ENCODE measurements around the gene LENG1. TPM values are rescaled to one million over a fixed set of nuclear protein-coding genes. Genes with fewer than 3 reads are reported as not detected.

The LENG1 gene
- total and polyA plus RNA-seq, 9 of the 15 experiments (the other 6 are each of a cell fraction or from before 2014, with no cell fraction given): 0.30 to 10.5 (median 4.7) TPM

GRCh38 chr19:54107876-54108490 is 51.5 kb downstream of the LENG1 start:
- Histone ChIP-seq H3K4me3 (no peak overlapping the region), H3K9ac (ENCODE audit: insufficient read depth in 1 of 2, low read depth in 2 of 2, low read length in 2 of 2) (no peak overlapping the region), H3K4me1 (replicated peaks in 1 of 2; ENCODE audit: control insufficient read depth in 2 of 2, insufficient read depth in 2 of 2, low read length in 2 of 2) (peaks cover 0 to 22% of the 10 kb centered on the region in 2 experiments; a peak in 3 of 5 replicates), H3K9me3 (replicated peaks; ENCODE audit: control insufficient read depth, insufficient read depth, low read depth, low read length) (no peaks in the 10 kb centered on the region), H2AFZ (ENCODE audit: low read depth, low read length) (no peak overlapping the region), H3K4me2 (ENCODE audit: insufficient read depth, low read length) (no peak overlapping the region), H3K79me2 (ENCODE audit: control insufficient read depth, insufficient read depth, low read length) (peaks cover 20% of the 10 kb centered on the region), H3K27me3 (ENCODE audit: control insufficient read depth in 2 of 2, insufficient read depth in 2 of 2, low read length in 2 of 2) (no peaks in the 10 kb centered on the region), H3K27ac (ENCODE audit: extremely low read depth, low read depth, low read length) (no peak overlapping the region), H4K20me1 (replicated peaks; ENCODE audit: control insufficient read depth, insufficient read depth, low read length) (peaks cover 3% of the 10 kb centered on the region; the same call in 1 of the 2 replicates), H3K36me3 (ENCODE audit: control insufficient read depth, insufficient read depth, low read length) (peaks cover 72% of the 10 kb centered on the region; the same call in 2 of the 3 replicates), H3K9me1 (ENCODE audit: control insufficient read depth, insufficient read depth, low read length) (no peaks in the 10 kb centered on the region)
- no TSS peak for BruUV-seq (replicated peaks)
- ChIA-PET POLR2A (no interaction called here), CTCF (ENCODE audit: low intra/inter-chr PET ratio) (no interaction called here)
- FAIRE-seq (no peak), ATAC-seq (no peak), DNase-seq (ENCODE audit: extremely low read depth in 1 of 4, low spot score in 3 of 4) (peak in 1 of 4 experiments; percentile 12)
- 93% methylated on average over 13 of the region's 21 CpGs for WGBS (ENCODE audit: insufficient coverage, low coverage, missing lambda C conversion rate)
- TF ChIP-seq ZNF175 (CRISPR knock-in tag; IDR thresholded peaks at IDR 0.05; ENCODE audit: low read depth): no peak
- TF ChIP-seq RBFOX2 (IDR thresholded peaks at IDR 0.05; ENCODE audit: low read depth, low read length): peak; percentile 46
- TF ChIP-seq POLR2G (IDR thresholded peaks at IDR 0.05; ENCODE audit: low read depth, low read length): peak; percentile 57; the same call in 1 of the 2 replicates
- in situ Hi-C loops (cut with MboI): no loop called here
- intact Hi-C loops (cut with micrococcal nuclease): no loop called here

GRCh38 chr19:54106716-54107115 is 52.8 kb downstream of the LENG1 start:
- no peaks in the 10 kb centered on the region for H3K9me1 ChIP-seq (ENCODE audit: control insufficient read depth, insufficient read depth, low read length)
- no peaks in the 10 kb centered on the region for H3K27me3 ChIP-seq (ENCODE audit: control insufficient read depth in 2 of 2, insufficient read depth in 2 of 2, low read length in 2 of 2)
- 90% methylated on average over 13 of the region's 15 CpGs for WGBS (ENCODE audit: insufficient coverage, low coverage, missing lambda C conversion rate)
- FAIRE-seq: no peak
- in situ Hi-C loops (cut with MboI) (no loop called here), intact Hi-C loops (cut with micrococcal nuclease) (no loop called here)
- peak; percentile 45; the same call in 1 of the 2 replicates for TF ChIP-seq RBFOX2 (IDR thresholded peaks at IDR 0.05; ENCODE audit: low read depth, low read length)
- TF ChIP-seq NFRKB (IDR thresholded peaks at IDR 0.05; ENCODE audit: low read depth): no peak
- TF ChIP-seq POLR2G (IDR thresholded peaks at IDR 0.05; ENCODE audit: low read depth, low read length): peak; percentile 34; the same call in 1 of the 2 replicates
- peaks cover 69% of the 10 kb centered on the region; the same call in 2 of the 3 replicates for H3K36me3 ChIP-seq (ENCODE audit: control insufficient read depth, insufficient read depth, low read length)
- H4K20me1 ChIP-seq (replicated peaks; ENCODE audit: control insufficient read depth, insufficient read depth, low read length): peaks cover 3% of the 10 kb centered on the region; the same call in 1 of the 2 replicates
- BruUV-seq (replicated peaks): no TSS peak
- H3K4me3 ChIP-seq: no peak overlapping the region
- H3K4me2 ChIP-seq (ENCODE audit: insufficient read depth, low read length): no peak overlapping the region
- ChIA-PET POLR2A (interaction anchor here (1.1 kb wide), 1 partner anchor 8 kb away, joined by 7 read pairs; the partner anchor contains the start of genes PRPF31 and TFPT), CTCF (ENCODE audit: low intra/inter-chr PET ratio) (no interaction called here)
- ATAC-seq: no peak
- peak in 1 of 4 experiments; percentile 4 for DNase-seq (ENCODE audit: extremely low read depth in 1 of 4, low spot score in 3 of 4)
- H3K4me1 ChIP-seq (replicated peaks in 1 of 2; ENCODE audit: control insufficient read depth in 2 of 2, insufficient read depth in 2 of 2, low read length in 2 of 2): peaks cover 0 to 27% of the 10 kb centered on the region in 2 experiments; a peak in 3 of 5 replicates
- H3K27ac ChIP-seq (ENCODE audit: extremely low read depth, low read depth, low read length): no peak overlapping the region
- H3K9ac ChIP-seq (ENCODE audit: insufficient read depth in 1 of 2, low read depth in 2 of 2, low read length in 2 of 2): peak overlapping the region in 1 of 2 experiments; percentile 35; a peak in 1 of 4 replicates
- peaks cover 24% of the 10 kb centered on the region for H3K79me2 ChIP-seq (ENCODE audit: control insufficient read depth, insufficient read depth, low read length)
- H3K9me3 ChIP-seq (replicated peaks; ENCODE audit: control insufficient read depth, insufficient read depth, low read depth, low read length): no peaks in the 10 kb centered on the region
- no peak overlapping the region for H2AFZ ChIP-seq (ENCODE audit: low read depth, low read length)

Measured in K562 (cell line).